ENCODE data around the gene ITM2A.

ITM2A gene

DNA sequence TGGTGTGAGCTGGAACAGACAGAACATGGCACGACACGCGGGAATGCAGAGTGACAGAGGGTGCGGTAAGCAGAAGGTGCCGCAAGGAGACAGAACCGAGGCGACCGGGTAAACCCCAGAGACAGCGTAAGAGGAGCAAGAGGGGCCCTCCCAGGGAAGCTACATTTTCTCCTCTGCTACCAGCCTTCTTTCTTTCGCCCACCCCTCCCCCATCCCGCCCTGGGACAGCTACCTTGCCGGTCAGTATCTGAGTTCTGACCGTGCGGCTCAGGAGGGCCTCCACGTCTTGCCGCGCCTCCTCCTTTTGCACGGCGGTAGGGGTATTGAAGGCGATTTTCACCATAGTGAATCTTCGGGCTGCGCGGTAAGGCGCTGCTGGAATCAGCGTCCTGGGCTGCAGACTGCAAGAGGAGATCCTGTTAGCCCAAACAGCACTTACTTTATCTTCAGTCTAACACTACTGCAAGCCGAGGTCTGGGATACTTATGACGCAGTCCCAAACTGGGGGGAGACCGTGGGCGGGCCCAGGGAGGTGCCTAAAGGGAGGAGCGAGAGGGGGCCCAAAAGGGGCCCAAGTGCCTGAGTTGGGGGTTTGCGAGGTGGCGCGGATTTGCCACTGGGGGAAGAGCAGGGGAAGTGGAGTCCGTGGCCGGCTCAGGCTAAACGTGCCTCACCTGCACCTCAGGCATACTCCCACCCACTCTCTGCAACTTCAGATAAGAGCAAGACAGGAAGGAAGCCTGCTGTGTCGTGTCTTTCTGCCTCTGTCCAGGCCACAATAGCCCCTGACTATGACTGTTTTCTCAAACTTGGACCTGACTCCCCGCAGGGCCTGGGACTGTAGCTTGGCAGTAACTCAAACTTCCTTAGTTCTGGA is at the start of gene ITM2A:
Gene ITM2A, minus strand, starts transcription at position 462 of the 877 bp plus-strand sequence. Its CDS starts 119 bp downstream, at position 343.
- no peak for DNase-seq (ENCODE audit: low spot score)

DNA sequence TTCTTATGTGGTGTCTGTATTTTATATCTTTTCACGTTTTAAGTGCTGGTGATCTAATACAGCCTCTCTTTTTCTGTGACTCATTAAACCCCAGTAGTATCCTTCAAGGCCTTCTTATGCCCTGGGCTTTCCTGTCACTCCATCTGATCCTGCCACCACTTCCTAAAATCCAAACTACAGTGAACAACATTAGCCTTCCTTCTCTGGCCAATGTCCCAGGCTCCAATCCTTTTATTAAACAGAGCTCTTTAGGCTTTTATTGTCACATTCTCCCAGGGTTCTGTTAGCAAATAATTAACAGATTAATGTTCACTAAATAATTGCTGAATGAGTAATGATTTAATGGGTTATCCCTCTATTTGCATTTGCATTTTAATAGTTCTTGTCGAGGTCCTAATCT is 47.9 kb upstream of the ITM2A start:
- no peak for DNase-seq (ENCODE audit: low spot score)

DNA sequence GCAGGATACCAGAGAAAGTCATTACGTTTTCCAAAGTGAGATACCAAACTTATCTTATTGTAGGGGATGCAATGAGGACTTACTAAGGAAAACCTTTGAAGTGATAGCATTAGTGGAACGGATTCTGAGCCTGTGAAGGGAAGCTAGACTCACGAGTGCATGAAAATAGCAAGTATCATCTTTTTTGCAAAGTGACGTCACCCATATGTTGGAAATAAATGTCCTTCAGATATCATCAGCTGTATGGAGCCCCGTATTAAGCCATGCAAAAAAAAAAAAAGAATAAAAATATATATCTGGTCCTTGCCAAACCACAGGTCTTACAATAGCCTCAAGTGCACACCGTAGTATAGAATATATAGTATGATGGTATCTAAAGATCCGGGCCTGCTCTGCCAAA is 46.8 kb upstream of the ITM2A start:
- DNase-seq (ENCODE audit: low spot score): no peak

DNA sequence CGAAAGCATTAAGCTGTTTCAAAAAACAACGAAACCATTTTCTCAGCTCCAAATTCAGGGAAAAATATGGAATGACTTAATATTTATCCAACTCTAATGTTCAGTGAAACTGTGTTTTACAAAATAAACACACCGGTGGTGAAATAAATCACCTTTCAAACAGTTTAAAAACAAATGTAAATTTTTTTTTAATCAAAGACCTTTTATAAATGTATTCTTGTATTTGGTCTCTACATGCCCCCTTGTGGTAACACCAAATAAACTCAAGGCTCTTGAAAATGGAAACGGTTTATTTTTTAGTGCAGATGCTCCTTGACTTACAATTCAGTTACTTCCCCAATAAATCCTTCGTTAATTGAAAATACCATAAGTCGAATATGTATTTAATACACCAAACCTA is 45.8 kb upstream of the ITM2A start:
- peak; percentile 50 for DNase-seq (ENCODE audit: low spot score)

DNA sequence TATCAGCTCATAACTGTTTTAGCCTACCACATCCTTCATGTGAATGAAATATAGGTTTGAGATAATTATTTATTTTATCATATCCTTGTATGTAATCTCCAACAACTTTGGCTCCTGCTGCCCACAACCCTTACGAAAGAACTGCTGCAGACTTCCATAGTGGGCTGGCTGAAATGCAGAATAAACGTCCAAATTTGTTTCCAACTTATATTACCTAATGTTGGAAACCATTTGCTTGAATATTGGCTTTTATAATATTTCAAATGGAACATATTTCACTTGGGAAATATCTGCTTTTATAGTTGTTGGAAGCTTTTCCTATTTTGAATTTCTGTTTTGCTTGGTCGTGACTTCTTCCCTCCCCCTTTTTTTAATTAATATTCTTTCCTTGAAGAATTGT is 45.0 kb upstream of the ITM2A start:
- no peak for DNase-seq (ENCODE audit: low spot score)

DNA sequence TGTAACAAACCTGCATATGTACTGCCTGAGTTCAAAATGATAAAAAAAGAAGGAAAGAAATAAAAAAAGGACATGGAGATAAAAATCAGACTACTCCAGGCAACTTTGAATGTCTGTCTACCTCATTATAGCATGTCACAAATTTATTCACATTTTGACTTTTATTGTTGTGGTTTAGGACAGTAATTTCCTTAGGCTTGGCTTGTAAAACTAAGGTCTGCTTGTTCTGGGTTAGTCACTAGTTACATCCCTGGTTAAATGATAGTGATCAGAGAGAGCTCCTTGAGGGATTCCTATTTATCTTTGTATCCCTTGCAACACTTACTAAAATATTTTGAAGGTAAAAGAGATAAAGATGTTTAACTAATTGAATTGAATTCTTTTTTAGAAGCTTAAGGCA is 42.5 kb upstream of the ITM2A start:
- no peak for DNase-seq (ENCODE audit: low spot score)

DNA sequence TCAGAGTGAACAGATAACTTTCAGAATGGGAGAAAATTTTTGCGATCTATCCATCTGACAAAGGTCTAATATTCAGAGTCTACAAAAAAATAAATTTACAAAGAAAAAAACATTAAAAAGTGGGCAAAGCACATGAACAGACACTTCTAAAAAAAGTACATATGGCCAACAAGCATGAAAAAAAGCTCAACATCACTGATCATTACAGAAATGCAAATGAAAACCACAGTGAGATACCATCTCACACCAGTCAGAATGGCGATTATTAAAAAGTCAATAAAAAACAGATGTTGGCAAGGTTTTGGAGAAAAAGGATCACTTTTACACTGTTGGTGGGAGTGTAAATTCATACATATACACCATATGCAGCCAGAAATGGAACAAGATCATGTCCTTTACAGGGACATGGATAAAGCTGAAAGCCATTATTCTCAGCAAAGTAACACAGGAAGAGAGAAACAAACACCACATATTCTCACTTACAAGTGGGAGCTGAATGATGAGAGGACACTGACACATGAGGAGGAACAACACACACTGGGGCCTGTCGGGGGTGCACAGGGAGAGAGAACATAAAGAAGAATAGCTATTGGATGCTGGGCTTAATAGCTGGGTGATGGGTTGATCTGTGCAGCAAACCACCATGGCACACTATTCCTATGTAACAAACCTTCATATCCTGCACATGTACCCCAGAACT is 41.6 kb upstream of the ITM2A start:
- DNase-seq (ENCODE audit: low spot score): no peak

DNA sequence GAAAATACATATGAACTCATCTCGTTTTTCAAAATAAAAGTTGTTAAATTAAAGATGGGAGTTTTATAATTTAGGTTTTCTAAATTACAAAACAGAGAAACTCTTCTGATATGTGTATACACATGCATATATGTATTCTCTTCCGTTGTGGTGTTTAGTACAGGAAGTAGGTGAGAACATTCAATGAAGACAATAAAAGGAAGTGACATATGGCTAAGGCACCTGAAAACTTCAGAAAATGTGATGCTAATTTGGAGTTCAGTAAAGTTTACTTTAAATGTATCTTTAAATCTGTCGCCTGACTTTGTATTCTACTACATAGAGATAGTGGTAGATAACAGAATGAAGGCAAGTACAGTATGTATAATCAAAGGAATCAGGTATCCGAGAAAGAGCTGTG is 33.5 kb upstream of the ITM2A start:
- DNase-seq (ENCODE audit: low spot score): no peak

DNA sequence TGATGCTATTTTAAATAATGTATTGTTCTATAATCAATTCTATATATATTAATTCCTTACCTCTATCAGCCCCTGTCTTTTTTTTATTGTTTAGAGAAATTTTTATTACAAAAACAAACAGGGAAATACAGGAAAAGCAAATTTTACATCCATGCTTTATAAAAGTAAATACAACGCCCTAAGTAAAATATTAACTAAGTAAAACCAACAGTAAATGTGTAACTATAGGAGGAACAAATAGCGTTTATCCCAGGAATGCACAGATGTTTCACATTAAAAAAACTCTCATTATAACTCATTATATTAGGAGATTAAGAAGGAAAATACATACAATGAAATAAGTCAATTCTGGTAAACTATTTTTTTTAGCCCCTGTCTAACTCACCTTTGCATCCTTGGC is 8.2 kb upstream of the ITM2A start:
- DNase-seq (ENCODE audit: low spot score): no peak

DNA sequence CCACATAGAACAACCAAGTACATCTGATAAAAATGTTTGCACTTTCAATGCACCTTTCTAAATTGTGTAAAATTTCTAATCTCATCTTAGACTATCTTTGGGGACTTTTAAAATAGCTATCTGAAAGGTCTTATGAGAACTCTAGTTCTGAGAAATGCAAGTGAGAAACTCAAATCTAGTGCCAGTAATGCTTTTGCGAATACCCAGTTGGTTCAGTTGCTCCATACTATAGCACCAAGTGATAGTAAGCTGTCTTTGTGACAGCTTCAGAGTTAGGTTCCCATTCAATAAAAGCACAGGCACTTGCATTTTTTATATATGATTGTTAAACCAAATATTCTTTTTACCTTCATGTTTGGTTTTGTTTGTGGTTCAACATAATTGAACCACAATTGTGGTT is 4.5 kb upstream of the ITM2A start:
- no peak for DNase-seq (ENCODE audit: low spot score)

DNA sequence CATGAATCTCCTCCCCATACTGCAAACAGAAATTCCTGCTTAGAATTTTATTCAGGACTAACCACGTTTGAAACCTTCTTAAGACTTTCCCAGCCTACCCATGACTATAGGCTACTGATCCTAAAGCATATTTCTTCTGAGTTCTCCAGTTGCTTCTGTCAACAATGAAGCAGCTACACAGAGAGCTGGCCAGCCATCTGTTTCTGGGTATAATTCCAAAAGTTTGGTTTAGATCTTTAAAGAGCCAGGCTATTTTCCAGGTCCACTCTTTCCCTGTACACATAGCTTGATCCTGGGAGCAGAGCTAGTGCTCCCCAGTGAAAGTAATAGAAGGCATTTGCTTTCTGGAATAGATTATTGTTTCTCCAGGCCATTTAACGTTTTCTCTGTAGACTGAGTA is 4.0 kb upstream of the ITM2A start:
- DNase-seq (ENCODE audit: low spot score): no peak

DNA sequence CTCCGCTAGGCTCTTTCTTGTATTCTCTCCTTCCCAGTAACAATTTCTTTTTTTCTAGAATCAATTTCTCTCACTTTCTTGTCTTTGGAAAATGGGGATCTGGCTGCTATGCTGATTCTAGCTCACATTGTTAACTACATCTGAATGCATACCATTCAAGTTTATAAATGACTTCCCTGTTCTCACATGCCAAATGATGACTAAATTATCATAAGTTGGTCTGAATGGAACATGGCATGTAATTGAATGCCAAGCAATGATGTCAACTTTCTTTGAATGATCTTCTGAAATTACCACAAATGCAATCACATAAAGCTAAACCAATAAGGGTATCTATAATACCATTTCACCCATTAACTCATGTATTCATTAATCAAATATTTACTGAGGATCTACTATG is 2.7 kb upstream of the ITM2A start:
- no peak for DNase-seq (ENCODE audit: low spot score)

DNA sequence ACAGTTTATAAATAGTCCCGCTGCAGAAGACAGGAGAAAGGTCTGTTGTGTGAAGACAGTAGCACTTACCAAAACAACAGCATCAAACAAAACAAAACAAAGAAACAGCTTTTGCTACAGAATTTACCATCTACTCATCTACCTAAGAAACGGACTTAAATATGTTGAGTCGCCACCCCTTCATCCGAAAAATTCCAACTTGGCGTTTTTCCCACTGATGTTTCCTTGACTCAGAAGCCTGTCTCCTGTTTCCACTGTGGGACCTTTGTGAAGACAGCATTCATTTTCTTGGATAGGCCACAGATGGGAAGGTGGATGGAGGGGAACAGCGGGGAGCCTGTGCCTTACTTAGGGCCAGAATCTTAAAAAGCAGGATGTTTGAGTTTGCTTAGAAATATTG is 1.3 kb upstream of the ITM2A start:
- no peak for DNase-seq (ENCODE audit: low spot score)

DNA sequence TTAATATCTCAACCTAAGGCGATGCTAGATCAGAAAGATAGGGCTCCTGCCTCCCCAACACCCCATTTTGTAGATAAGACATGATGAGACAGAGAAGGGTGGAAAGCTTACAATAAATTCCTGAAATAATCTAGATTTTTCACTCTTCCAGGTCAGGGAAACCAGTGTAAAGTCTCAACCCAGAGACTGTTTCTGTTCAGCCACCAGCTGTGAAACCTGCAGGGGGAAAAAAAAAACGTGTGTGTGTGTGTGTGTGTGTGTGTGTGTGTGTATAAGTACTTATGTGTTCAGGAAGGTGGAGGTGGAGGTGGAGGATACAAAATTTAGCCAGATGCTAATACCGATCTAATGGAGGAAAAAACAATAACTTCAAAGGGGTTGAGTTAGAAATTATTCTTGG is 773 bp upstream of the ITM2A start:
- no peak for DNase-seq (ENCODE audit: low spot score)

DNA sequence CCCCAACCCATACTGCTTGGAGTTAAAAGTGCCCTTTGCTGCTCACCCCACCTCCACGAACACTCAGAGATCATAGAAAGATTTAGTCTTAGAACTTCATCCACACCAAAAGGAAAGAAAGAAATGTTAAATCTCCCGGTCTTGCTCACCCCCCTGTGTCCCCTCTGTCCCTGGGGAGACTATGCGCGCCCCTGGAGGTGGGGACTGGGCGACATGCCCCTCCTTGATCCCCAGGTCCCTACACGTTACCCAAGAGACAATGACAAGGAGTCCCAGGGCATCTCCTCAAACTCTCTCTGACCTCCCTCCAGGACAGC is 620 bp downstream of the ITM2A start:
- no peak for DNase-seq (ENCODE audit: low spot score)

DNA sequence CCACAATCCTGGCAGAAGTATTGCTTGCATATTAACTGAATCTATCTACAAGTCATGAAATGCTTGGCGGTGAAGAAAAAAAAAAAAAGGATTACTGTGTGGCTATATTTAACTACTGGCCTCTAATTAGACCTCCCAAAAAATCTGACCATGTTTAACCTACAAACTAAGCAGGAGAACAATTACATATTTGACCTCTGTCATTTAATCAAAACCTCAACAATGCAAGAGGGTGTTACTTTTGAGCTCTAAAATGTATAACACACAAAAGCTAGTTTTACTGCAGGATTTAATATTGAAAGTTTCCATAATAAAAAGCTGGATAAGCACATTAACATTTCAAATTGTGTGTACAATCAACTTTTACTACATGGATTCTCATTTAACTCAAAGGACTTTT is 1.5 kb downstream of the ITM2A start:
- DNase-seq (ENCODE audit: low spot score): no peak

DNA sequence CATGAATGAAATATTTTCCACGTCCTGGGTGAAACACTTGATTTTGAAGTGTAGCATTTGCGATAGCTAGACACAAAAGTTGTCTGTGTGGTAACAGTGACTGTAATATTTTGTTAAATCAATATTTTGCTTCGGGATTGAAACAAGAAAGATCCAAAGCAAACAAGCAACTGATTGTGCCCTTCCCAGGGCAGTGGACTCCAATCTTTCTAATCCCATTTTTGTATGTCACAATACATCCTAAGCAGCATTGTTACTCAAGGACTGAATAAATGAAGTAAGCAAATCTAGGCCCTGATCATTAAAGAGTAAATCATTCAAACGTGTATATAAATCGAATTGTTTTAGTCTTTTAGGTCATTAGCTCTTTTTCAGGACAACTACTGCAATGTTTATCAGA is 2.8 kb downstream of the ITM2A start:
- DNase-seq (ENCODE audit: low spot score): no peak

DNA sequence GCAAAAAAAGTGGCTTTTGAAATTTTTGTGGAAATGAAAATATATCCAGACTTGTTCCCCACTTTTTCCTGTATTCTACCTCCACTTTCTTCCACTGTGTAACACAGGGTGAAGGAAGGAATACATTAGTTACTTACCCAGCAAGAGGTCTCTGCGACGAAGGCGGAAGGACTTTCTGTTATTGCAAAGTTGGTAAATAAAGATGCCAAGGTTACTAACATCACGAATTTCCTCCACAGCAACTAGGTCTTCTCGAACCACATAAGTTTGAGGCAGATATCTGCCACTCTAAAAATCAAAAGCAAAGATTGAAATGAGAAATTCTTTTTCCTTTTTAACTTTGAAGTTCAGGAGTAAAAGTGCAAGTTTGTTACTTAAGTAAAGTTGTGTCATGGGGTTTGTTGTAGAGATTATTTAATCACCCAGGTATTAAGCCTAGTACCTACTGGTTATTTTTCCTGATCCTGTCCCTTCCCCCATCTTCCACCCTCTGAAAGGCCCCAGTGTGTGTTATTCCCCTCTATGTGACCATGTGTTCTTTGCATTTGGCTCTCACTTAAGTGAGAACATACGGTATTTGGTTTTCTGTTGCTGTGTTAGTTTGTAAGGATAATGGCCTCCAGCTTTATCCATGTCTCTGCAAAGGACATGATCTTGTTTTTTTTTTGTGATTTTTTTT is 5.8 kb downstream of the ITM2A start:
- DNase-seq (ENCODE audit: low spot score): no peak

DNA sequence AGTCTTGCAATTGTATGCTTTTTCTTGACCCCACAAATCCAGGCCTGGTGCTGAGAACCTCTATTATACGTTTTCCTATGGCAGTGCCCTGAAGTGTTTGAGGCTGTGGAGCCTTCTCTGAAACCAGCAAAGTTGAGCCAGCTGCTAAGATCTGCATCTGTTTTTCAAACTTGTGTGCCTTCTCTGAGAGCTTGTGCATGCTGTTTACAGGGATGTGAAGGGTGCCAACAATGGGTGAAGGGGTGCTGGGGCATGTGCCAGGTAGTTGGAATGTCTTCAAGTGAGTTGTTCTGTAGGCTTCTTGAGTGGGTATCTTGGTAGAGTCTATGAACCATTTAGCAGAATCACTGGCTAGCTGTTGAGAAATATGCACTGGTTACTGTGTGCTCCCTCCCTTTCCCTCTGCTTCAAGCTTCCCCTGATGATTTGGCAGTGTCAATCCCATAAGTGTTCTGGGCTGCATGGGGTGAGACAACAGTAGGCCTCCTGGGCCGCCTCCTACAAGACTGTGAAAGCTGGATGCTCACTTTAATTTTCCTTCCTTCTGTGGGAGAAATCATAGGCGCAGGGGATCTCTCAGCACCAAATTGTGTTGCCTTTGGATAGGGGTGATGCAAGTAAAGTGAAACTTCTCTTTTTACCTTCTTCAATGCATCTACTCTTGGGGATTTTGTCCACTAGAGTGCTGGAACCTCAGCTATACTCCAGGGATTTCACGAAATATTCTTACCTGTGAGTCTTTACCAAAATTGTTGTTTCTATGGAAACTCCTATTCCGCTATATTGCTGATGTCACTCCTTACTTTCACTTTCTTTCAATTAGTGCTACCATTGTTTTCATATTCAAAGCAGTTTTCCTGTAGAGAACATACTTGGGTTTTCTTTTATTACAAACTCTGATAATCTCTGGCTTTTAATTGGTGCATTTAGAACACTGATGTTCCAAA is 30.0 kb downstream of the ITM2A start:
- DNase-seq (ENCODE audit: low spot score): no peak

DNA sequence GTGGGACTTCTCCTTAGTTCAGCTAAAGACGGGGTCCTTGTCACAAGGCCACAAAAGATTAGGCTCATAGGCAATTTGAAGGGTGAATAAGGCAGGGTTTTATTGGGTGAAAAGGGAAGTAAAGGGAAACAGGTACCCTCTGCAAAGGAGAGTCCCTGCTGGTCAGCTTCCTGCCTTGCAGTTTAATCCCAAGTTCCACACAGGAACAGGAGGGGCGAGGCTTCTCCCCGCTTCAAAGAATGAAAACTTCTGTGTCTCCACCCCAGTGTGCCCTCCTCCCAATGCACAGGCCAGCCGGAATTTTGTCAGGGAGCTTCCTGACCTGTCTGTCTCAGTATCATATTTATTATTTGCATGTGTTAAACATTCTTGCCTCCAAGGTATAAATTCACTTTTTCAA is 37.1 kb downstream of the ITM2A start:
- DNase-seq (ENCODE audit: low spot score): no peak

DNA sequence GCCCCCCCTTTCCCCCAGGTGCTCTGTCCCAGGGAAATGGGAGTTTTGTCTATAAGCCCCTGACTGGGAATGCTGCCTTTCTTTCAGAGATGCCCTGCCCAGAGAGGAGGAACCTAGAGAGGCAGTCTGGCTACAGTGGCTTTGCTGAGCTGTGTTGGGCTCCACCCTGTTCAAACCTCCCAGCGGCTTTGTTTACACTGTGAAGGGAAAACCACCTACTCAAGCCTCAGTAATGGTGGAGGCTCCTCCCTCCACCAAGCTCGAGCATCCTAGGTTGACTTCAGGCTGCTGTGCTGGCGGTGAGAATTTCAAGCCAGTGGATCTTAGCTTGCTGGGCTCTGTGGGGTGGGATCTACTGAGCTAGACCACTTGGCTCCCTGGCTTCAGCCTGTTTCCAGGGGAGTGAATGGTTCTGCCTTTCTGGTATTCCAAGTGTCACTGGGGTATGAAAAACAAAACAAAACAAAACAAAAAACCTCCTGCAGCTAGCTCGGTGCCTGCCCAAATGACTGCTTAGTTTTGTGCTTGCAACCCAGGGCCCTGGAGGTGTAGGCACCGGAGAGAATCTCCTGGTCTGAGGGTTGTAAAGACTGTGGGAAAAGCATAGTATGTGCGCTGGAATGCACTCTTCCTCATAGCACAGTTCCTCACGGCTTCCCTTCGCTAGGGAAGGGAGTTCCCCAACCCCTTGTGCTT is 41.7 kb downstream of the ITM2A start:
- DNase-seq (ENCODE audit: low spot score): no peak

Measured in NAMALWA (cell line).